HUES6 (cell line): ENCODE results near the gene GSE1.
"Not testable (repeated sequence)": the region's sequence is repeated elsewhere in the genome, so short reads cannot be mapped to it uniquely, and the experiment has no call there.

Source experiments
- H3K27ac ChIP-seq: 2 replicates; pipeline ENCODE4 v1.7.0; 2013; ENCODE audit warnings: low read depth, mild to moderate bottlenecking, low read length, inconsistent platforms
- H3K27me3 ChIP-seq: 2 replicates; pipeline ENCODE4 v1.6.1; 2013; ENCODE audit warnings: low read length; ENCODE audit not compliant: control insufficient read depth, insufficient read depth
- H3K36me3 ChIP-seq: 2 replicates; pipeline ENCODE4 v1.6.1; 2013; ENCODE audit warnings: low read length; ENCODE audit not compliant: control insufficient read depth, insufficient read depth
- H3K4me1 ChIP-seq: 2 replicates; pipeline ENCODE4 v1.6.1; 2013; ENCODE audit warnings: low read length; ENCODE audit not compliant: control insufficient read depth, insufficient read depth
- H3K4me3 ChIP-seq: 2 replicates; pipeline ENCODE4 v1.5.1; 2013; ENCODE audit warnings: low read depth, low read length
- H3K9ac ChIP-seq: one replicate; pipeline ENCODE4 v1.6.1; 2013; ENCODE audit warnings: mild to moderate bottlenecking, low read length
- H3K9me3 ChIP-seq: 2 replicates; pipeline ENCODE4 v1.6.1; 2013; ENCODE audit warnings: low read depth, low read length; ENCODE audit not compliant: control insufficient read depth, insufficient read depth

Gene GSE1

DNA sequence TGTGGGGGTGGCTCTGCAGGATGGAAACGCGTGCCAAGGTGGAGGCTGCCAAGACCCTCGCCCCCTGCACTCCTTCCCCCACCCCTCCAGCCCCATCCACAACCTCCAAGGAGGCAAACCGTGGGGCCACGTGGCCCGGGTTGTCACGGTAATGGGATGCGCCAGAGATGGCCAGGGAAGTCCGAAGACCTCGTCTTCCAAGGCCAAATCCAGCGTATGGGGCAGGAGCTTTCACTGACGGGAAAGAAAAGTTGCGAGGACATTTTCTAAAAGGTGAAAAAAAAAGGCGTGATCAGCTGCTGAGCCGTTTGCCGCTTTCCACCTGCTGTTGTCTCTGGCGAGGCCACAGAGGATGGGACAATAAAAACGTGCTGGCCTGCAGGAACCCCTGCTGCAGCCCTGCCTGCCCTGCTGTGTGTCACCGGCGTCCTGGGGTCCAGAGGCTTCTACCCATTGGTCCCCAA lies 28.3 kb upstream of the GSE1 start:
- Histone ChIP-seq H3K27me3 (peaks cover 60% of the 10 kb centered on the region), H3K36me3 (no peaks in the 10 kb centered on the region), H3K4me3 (no peak overlapping the region), H3K4me1 (peaks cover 89% of the 10 kb centered on the region), H3K27ac (no peak overlapping the region), H3K9me3 (peaks cover 1% of the 10 kb centered on the region; the same call in 1 of the 2 replicates), H3K9ac (no peak overlapping the region)

DNA sequence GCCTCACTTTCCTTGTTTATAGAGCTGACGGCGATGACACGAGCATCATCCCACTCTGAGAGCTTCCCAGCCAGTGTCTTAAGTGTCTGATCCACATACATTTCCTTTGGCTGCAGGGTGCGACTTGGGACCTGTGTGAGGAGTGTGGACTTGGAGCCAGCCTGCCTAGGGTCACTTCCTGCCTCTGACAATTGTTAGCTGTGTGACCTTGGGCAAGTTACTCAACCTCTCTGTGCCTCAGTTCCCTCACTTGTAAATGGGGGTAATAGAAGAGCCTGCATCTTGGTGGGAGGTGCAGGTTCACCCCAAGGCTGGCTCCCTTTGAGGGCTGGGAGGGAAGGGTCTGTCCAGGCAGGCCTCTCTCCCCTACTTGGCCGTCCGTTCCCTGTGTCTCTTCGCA lies 27.4 kb upstream of the GSE1 start:
- Histone ChIP-seq H3K36me3 (no peaks in the 10 kb centered on the region), H3K4me1 (peaks cover 81% of the 10 kb centered on the region), H3K27me3 (peaks cover 53% of the 10 kb centered on the region), H3K9ac (no peak overlapping the region), H3K27ac (no peak overlapping the region), H3K4me3 (no peak overlapping the region), H3K9me3 (peaks cover 4% of the 10 kb centered on the region; the same call in 1 of the 2 replicates)

DNA sequence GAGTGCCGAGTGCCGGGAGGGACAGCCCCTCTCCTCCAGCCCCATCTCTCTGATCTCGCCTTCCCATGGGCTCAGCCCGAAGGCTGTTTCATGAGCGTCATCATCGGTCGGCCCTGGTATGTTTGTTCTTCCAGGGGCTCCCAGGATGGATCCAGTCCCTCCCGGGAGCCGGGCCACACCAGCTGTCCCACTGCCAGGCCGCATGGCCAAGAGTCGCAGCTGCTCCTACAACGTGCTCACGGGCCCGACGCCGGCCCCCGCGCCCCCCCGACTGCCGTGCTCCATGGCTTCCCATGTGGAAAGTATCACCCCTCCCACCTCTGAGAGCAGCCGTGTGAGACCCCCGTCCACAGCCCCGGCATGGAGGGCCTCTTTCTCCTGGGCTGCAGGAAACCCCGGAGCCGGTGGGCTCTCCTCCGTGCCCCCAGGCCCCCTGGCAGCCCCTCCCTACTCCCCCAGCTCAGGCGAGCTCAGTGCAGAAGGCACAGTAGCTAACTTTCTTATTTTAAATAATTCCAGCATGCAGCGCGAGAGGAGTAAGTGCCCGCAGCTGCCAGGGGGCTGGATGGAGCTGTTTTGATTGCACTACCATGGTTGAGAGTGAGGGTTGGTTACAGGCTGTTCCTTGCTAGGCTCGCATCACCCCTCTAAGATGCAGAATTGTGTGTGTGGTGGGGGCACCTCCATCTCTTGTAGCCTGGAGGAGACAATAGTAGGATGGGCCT lies 26.6 kb upstream of the GSE1 start:
- Histone ChIP-seq H3K36me3 (no peaks in the 10 kb centered on the region), H3K4me3 (no peak overlapping the region), H3K9ac (no peak overlapping the region), H3K27ac (no peak overlapping the region), H3K4me1 (peaks cover 73% of the 10 kb centered on the region), H3K9me3 (0 out of 2 replicates have a peak, but pooled peaks cover 4% of the 10 kb centered on the region), H3K27me3 (peaks cover 46% of the 10 kb centered on the region)

DNA sequence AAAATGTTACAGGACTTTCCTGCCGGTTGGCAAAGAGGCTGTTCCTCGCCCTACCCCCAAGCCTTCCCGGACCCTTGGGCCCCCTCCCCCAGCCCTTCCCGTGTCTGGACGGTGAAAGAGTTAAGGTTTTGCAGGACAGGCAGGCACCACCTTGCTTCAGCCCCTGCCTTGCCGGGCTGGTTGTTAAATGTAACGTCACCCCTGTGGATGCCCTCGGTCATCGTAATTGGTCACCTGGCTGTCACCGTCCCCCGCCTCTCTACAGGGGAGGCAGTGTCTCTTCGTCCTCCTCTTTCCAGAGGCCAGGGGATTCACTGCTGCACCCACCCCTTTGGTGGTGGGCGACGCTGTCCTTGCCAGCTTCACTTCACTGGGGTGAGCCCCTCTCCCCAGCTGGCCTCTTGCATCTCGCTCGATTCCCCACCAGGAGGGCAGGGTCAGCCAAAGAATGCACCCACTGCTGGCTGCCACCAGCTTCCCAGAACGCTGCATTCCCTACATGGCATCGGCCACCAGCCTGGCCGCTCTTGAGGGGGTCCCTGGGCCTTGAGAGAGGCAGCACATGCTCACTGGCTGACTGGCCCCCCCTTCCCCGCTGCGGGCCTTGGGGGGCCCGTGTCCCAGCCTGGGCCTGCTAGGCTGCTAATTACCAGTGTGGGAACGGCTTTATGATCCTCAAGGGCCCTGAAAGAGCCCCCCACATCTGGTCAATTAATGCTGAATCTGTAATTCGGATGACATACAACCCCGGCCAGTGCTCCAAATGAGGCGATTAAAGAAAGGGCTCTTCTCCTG lies 25.2 kb upstream of the GSE1 start:
- Histone ChIP-seq H3K36me3 (no peaks in the 10 kb centered on the region), H3K27ac (no peak overlapping the region), H3K27me3 (peaks cover 33% of the 10 kb centered on the region), H3K4me1 (peaks cover 60% of the 10 kb centered on the region), H3K4me3 (no peak overlapping the region), H3K9me3 (0 out of 2 replicates have a peak, but pooled peaks cover 4% of the 10 kb centered on the region), H3K9ac (no peak overlapping the region)

DNA sequence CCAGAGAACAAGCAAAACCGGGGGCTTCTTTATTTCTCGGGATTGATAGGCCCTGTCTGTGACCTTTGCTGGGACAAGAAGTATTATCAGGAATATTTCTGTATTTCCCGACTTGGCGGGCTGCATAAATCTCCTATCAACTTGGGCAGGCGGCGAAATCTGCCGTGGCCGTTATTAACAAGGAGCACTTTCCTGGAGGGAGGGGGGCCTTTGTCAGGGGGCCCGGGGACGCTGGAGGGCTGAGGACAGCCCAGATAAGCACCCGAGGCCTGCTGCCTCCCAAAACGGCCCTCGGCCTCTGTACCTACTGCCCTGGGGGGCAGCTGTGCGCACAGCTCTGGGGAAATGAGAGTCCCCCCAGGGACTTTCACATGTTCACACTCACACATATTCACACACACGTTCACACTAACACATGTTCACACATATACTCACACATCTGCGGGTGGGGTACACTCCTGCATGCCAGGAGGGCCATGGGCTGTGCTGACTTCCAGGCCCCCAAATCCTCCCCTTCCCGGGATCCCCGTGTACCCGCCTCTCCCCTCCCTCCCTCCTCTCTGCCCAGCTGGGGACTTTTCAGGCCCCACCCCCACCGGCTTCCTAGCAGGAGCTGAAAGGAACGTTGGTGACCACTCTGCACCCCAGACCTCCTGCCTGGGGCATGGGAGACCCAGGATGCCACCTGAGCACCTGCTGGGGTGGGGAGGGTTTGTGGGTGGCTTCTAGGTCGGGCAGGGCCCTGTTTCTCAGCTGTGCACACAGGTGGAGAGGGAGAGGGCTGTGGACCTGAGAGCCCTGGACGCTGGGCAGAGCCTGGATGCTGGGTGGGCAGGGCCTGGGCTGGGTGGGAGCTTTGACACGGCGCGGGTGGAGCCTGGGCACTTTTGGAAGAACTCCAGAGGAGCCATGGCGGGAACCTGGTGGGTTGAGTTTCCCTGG lies 24.3 kb upstream of the GSE1 start:
- no peak overlapping the region for H3K9ac ChIP-seq
- no peak overlapping the region for H3K27ac ChIP-seq
- H3K4me3 ChIP-seq: no peak overlapping the region
- peaks cover 59% of the 10 kb centered on the region for H3K4me1 ChIP-seq
- H3K36me3 ChIP-seq: no peaks in the 10 kb centered on the region
- H3K27me3 ChIP-seq: peaks cover 24% of the 10 kb centered on the region
- 0 out of 2 replicates have a peak, but pooled peaks cover 4% of the 10 kb centered on the region for H3K9me3 ChIP-seq

DNA sequence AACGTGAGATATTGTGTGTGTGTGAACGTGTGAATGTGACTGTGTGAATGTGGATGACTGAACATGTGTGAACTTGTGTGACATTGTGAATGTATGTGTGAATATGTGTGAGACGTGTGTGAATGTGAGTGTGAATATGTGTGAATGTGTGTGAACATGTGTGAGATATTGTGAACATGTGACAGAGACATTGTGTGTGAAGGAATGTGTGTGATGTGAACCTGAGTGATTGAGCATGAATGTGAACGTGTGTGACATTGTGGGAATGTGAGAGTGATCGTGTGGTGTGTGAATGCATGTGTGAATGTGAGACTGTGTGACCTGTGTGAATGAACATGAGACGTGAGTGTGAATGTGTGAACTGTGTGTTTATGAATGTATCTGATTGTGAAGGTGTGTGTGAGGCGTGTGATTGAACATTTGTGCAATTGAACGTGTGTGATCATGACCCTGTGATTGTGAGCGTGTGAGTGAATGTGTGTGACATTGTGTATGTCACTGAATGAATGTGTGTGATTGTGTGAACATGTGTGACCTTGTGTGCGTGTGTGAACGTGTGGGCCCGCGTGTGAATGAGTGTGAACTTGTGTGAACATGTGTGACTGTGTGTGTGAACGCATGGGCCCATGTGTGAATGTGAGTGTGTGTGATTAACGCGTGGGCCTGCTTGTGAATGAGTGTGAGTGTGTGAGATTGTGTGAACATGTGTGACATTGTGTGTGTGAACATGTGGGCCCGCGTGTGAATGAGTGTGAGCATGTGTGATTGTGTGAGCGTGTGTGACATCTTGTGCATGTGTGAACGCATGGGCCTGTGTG lies 23.2 kb upstream of the GSE1 start:
- Histone ChIP-seq H3K36me3 (no peaks in the 10 kb centered on the region), H3K9me3 (0 out of 2 replicates have a peak, but pooled peaks cover 4% of the 10 kb centered on the region), H3K27ac (no peak overlapping the region), H3K4me1 (peaks cover 56% of the 10 kb centered on the region), H3K27me3 (peaks cover 14% of the 10 kb centered on the region; the same call in 1 of the 2 replicates), H3K9ac (no peak overlapping the region), H3K4me3 (no peak overlapping the region)

DNA sequence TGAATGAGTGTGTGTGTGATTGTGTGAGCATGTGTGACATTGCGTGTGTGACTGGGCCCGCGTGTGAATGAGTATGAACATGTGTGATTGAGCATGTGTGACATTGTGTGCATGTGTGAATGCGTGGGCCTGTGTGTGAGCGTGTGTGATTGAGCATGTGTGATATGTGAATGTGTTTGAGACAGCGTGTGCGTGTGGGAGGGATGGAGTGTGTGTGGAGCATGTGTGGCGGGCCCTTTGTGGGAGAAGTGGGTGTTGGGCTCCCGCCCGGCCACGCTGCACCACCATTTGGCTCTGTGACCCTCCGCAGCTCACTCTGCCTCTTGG lies 22.7 kb upstream of the GSE1 start:
- H3K9ac ChIP-seq: no peak overlapping the region
- no peak overlapping the region for H3K27ac ChIP-seq
- peaks cover 8% of the 10 kb centered on the region; the same call in 1 of the 2 replicates for H3K27me3 ChIP-seq
- H3K4me1 ChIP-seq: peaks cover 51% of the 10 kb centered on the region
- H3K4me3 ChIP-seq: no peak overlapping the region
- H3K9me3 ChIP-seq: 0 out of 2 replicates have a peak, but pooled peaks cover 4% of the 10 kb centered on the region
- H3K36me3 ChIP-seq: no peaks in the 10 kb centered on the region

DNA sequence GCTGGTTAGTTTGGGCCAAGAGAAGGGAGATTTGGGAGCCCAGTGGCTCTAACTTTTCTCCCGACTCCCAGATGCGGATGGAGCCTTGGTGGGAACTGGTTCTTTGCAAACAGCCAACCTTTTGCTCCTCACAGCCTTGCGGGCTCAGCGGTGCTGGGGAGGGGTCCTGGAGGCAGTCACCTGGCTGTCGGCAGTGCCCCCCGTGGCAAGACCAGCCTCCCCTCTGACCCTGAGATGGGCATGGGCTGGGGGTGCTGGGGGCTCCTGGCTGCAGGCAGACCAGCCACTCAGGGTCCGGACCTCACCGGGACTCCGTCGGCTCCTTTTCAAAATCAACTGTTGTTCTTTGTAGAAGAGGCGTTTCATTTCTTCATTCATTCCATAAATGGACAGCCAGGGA lies 21.7 kb upstream of the GSE1 start:
- Histone ChIP-seq H3K36me3 (no peaks in the 10 kb centered on the region), H3K4me1 (peaks cover 42% of the 10 kb centered on the region), H3K9ac (no peak overlapping the region), H3K9me3 (0 out of 2 replicates have a peak, but pooled peaks cover 4% of the 10 kb centered on the region), H3K27me3 (no peaks in the 10 kb centered on the region), H3K4me3 (no peak overlapping the region), H3K27ac (no peak overlapping the region)

DNA sequence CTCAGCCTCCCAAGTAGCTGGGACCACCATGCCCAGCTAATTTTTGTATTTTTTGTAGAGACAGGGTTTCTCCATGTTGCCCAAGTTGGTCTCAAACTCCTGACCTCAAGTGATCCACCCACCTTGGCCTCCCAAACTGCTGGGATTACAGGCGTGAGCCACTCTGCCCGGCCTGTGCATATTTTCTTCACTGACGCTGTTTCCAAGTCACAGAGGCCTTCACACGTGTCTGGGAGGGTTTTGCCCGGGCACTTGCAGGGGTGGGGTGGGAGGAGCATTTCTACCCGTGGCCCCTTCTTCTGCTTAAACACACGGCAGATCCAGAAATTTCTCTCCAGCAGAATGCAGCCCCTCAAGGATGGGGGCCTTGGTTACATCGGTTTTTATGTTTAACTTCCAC lies 20.8 kb upstream of the GSE1 start:
- not testable (repeated sequence) for H3K27me3 ChIP-seq, H3K27ac ChIP-seq, H3K4me3 ChIP-seq, H3K9me3 ChIP-seq, H3K36me3 ChIP-seq, H3K9ac ChIP-seq
- peaks cover 36% of the 10 kb centered on the region for H3K4me1 ChIP-seq
